HEK293T (cell line): ENCODE data around the gene COPZ1.

Source experiments
- ELF4 ChIP-seq: fragments of 450-650 bp; IDR thresholded peaks from 2 replicates; pipeline ENCODE4 v1.6.1; 2017; ENCODE audit warnings: antibody characterized with exemption
- FOXA1 ChIP-seq: fragments of 450-650 bp; IDR thresholded peaks from 2 replicates; pipeline ENCODE4 v1.6.1; 2016; ENCODE audit warnings: mild to moderate bottlenecking
- FOXM1 ChIP-seq: fragments of 450-650 bp; IDR thresholded peaks from 2 replicates; pipeline ENCODE4 v1.6.1; 2017; ENCODE audit warnings: mild to moderate bottlenecking, borderline replicate concordance
- LEF1 ChIP-seq: fragments of 450-650 bp; IDR thresholded peaks from 2 replicates; pipeline ENCODE4 v1.6.1; 2017; ENCODE audit warnings: mild to moderate bottlenecking, borderline replicate concordance
- SP1 ChIP-seq: fragments of 450-650 bp; IDR thresholded peaks from 2 replicates; pipeline ENCODE4 v1.6.1; 2017
- SUZ12 ChIP-seq: fragments of 450-650 bp; IDR thresholded peaks from 2 replicates; pipeline ENCODE4 v1.6.1; 2016; ENCODE audit warnings: mild to moderate bottlenecking

DNA sequence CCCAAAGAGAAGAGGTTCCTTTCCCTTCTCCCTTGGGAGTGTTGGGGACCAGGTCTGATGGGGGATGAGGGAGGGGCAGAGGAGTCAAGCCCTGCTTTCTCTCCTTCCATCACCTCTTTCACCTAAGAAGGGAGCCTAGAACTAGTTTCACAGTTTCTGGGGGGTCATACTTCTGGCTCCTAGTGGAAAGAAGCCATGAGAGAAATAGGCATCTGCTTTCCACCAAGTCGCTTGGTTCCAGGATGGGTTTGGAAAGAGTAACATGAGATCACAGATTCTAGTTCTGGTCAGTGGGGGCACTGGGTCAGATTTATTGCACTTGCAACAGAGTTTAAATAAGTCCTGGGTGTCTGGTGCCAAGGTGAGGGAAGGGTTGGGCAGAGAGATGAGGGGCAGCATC, 70.1 kb downstream of the COPZ1 start:
- TF ChIP-seq FOXA1 (no peak), SUZ12 (no peak), ELF4 (no peak), FOXM1 (no peak), LEF1 (no peak), SP1 (no peak)
